ENCODE data around the gene FRMPD1.

GRCh38 chr9:37710046-37710445 lies 59.3 kb downstream of the FRMPD1 start:
- TF ChIP-seq CTCF (conservative IDR thresholded peaks at IDR 0.05; ENCODE audit: low read length) (no peak), EZH2phosphoT487 (IDR thresholded peaks at IDR 0.05; ENCODE audit: borderline replicate concordance) (no peak)
